Measurements from ENCODE around the gene MECR.

The MECR gene, protein sequence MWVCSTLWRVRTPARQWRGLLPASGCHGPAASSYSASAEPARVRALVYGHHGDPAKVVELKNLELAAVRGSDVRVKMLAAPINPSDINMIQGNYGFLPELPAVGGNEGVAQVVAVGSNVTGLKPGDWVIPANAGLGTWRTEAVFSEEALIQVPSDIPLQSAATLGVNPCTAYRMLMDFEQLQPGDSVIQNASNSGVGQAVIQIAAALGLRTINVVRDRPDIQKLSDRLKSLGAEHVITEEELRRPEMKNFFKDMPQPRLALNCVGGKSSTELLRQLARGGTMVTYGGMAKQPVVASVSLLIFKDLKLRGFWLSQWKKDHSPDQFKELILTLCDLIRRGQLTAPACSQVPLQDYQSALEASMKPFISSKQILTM

DNA sequence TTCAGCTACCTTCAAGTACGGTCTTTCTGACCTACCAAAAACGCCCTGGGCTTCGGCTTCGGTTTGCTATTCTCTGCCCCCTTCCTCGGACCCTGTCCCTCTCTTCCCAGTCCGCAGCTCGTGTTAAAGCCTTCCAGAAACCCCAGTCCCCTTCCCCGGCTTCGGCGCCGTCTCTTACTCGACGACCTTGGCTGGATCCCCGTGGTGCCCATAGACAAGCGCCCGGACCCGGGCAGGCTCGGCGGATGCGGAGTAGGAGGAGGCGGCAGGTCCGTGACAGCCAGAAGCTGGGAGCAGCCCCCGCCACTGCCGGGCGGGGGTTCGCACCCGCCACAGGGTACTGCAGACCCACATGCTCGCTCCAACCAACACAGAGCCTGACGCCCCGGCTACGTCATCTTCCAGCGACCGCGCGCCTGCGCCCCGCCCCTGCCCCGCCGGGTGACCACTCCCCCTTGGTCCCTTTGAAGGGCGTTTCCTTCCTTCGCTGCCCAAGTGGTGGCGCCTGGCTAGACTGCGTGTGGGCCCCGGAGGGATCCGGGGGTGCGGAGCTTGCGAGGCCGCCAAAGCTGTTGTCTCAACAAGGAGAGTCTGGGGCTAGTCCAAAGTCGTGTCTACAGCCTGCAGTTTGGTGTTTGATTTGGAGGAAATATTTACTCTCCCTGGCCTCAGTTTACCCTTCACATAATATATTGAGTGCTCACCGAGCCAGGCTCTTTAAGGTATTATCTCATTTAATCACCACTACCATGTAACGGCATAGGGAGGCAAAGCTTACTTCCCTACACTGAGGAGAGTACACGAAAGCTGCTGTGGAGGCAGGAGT is at the start of gene MECR:
TSS of gene MECR (minus strand) at position 382 of the 826 bp plus-strand sequence. CDS start at position 354, 28 bp downstream.
- DNase-seq, result peak; percentile 96

DNA sequence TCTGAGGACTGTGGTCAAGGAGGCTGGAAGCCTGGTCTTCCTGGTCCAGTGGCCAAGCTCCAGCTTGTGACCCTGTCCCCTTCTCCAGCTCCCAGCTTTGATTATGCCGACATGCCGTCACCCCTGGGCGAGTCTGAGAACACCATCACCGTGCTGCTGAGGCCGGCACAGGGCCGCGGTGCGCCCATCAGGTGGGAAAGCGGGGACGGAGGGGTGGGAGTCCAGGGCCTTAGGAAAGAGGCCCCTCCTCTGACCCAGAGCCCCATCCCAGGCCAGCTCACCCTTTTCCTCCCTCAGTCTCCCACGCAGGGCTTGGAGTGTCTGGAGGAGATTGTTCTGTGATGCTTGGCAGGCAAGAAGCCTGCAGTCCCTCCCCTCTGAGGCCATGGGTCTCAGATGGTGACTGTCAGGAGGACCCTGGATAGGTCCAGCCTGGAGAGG is 49.2 kb upstream of the MECR start:
- no peak for DNase-seq

DNA sequence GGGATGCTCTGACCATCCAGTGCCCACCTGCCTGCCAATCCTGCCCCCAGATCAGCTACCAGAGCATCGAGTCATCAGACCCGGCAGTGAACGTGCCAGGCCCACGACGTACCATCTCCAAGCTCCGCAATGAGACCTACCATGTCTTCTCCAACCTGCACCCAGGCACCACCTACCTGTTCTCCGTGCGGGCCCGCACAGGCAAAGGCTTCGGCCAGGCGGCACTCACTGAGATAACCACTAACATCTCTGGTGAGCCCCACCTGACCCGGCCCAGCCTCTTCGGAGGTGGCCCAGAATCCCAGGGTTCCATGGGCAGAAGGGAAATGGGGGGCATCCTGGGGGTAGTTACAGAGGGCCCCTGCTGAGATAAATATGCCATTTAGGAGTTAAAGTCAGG is 48.7 kb upstream of the MECR start:
- no peak for DNase-seq

DNA sequence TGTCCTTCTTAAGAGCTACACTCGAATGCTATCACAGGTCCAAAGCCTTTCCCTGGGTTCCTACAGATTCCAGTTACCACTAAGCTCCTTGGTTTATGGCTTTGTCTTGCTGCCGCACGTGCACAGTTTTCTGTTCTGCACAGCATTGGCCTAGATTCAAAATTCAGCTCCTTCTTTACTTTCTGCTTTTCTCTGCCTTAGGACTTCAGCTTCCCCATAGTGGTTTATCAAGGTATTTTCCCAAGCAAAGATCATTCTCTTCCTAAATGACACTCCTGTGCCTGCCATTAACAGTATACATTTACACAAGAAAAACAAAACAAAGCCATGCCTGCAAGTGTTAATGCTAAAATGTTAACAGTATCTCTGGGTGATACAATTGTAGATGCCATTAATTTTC is 47.4 kb upstream of the MECR start:
- no peak for DNase-seq

DNA sequence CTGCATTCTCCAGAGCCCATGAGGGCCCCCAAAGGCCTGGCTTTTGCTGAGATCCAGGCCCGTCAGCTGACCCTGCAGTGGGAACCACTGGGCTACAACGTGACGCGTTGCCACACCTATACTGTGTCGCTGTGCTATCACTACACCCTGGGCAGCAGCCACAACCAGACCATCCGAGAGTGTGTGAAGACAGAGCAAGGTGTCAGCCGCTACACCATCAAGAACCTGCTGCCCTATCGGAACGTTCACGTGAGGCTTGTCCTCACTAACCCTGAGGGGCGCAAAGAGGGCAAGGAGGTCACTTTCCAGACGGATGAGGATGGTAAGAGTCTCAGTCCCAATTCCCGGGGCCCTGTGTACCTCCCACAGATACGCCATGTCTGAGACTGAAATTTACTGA is 44.7 kb upstream of the MECR start:
- no peak for DNase-seq

DNA sequence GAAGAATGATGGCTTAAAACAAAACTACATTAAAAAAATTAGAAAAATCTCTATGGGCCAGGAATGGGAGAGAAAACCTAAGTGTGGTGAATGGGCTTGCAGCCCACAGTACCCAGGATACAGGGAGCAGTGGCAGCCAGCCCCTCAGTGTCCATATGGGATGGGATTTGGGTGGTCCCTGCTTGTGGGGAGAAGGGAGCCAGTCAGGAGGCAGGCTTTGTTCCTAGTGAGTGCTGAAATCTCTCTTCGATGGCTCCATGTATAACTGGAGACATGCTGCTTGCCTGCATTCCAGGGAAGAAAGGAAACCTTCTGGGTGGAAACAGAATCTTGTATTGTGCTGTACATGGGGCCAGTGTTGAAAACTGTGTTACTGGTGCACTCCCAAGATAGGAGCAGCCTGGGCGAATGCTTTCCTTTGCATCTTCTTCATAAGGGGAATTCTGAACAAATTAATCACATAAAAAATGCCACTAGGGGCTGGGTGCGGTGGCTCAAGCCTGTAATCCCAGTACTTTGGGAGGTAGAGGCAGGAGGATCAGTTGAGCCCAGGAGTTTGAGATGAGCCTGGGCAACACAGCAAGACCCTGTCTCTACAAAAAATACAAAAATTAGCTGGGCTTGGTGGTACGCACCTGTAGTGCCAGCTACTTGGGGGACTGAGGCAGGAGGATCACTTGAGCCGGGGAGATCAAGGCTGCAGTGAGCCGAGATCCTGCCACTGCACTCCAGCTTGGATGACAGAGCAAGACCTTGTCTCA is 41.6 kb upstream of the MECR start:
- no peak for DNase-seq

DNA sequence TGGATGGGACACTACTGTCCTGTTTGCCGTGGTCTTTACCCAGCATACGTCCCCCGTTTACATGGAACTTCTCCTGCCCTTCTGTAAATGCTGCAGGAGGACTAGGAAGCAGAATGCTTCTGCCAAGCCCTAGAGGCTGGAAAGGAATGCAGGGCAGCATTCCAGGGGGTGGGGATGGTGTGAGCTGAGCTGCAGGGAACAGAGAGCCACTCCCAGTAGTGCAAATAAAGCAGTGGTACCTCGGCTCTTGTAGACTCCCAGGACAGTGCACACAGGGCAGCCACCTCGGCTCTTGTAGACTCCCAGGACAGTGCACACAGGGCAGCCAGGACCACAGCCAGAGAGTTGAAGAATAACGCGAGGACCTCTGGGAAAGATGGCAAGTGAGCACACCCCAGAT is 41.0 kb upstream of the MECR start:
- no peak for DNase-seq

DNA sequence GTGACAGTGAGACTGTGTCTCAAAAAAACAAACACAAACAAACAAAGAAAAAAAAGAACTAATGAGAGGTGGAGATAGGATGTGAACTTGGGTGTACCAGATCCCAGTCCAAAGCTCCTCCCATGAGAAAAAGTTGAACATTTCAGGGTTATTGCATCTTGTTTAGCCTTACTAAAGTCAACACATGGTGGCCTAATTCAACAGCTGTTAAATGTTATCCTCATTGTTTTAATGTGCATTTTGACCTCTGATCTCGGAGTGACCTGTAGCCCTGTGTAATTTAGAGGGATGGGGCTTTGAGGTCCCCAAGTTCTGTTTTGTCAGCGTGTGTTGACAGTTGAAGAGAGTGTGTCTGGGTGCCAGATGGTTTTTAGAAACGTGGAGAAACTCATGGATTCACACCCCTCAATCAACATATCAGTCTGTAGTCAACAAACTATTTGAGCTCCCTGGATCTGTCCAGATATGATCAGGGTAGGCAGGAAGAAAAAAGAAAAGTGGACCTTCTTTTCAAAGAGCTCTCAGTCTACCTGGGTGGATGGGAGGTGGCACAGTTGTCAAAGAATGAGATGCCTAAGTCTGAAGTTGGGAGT is 40.3 kb upstream of the MECR start:
- DNase-seq, result no peak

DNA sequence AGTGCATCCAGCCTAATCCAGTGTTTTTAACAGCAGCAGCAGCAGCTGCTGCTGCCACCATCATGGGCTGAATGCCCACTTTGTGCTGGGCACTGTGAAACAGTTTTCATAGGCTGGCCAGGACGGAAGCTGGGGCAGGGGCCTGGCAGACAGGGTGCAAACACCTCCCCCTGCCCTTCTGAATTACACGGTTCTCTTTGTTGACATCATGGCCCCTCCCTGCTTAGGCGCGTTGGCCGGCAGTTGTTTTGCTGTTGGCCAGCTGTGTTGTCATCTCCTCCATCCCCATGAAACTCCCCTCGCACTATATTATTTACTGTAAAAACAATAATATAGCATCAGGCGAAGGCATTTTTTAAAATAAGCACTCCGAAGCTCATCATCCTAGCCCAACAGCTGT is 38.6 kb upstream of the MECR start:
- no peak for DNase-seq

DNA sequence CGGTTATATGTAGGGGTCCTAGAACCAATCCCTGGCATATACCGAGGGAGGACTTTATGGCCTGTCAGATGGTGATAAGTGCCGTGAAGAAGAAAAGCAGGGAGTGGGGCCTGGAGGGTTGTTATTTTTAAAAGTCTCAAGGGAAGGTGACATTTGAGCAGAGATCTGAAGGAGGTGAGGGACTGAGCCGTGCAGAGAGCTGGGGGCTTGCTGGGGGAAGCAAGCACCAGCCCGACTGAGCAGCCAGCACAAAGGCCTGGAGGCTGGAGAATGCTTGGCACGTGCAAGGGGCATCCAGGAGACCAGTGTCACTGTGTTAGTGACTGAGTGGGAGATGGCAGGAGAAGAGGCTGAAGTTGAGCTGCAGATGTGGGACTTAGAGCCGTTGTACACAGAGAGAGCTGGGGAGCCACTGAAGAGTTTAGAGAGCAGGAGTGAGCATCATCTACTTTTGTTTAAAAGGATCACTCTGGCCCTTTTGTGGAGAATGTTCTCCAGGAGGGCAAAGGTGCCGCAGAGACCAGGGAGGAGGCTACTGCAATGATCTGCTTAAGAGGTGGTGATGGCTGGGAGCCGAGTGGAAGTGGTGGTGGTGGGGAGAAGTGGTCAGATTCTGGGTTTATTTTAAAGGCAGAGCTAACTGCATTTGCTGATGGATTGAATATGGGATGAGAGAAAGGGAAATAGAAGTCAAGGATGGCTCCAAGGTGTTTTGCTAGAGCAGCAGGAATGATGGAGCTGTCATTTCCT is 36.8 kb upstream of the MECR start:
- DNase-seq, result no peak

DNA sequence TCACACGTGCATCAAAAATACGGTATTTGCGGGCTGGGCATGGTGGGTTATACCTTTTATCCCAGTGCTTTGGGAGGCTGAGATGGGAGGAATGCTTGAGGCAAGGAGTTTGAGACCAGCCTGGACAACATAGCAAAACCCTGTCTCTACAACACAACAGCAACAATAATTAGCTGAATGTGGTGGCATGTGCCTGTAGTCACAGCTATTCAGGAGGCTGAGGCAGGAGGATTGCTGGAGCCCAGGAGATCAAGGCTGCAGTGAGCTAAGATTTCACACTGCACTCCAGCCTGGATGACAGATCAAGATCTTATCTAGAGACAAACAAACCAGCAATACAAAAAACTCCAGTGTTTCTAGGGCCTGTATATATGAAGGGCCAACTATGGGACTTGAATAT is 36.2 kb upstream of the MECR start:
- no peak for DNase-seq

DNA sequence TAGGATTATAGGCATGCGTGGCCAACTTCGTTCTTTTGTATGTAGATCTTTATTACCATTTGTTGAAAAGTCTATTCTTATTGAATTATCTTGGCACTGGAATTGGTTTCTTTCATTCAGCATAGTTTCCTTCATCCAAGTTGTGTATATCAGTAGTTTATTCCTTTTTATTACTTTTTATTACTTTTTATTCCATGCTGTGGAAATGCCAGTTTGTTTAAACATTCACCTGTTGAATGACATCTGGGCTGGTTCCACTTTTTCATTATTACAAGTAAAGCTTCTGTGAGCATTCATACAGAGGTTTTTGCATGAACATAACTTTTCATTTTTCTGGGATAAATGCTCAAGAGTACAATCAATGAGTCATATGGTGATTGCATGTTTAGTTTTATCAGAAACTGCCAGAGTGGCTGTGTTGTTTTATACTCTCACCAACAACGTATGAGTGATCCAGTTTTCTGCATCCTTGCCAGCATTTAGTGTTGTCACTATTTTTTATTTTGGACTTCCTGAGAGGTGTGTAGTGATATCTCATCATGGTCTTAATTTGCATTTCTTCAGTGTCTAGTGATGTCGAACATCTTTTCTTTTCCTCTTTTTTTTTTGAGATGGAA is 34.1 kb upstream of the MECR start:
- no peak for DNase-seq

DNA sequence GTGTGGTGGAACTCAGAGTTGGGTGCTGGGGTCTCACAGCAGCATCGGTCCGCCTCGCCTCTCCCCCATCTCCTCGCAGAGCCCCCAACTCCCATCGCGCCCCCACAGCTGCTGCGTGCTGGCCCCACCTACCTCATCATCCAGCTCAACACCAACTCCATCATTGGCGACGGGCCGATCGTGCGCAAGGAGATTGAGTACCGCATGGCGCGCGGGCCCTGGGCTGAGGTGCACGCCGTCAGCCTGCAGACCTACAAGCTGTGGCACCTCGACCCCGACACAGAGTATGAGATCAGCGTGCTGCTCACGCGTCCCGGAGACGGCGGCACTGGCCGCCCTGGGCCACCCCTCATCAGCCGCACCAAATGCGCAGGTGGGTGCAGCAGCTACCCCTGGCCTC is 29.8 kb upstream of the MECR start:
- no peak for DNase-seq

DNA sequence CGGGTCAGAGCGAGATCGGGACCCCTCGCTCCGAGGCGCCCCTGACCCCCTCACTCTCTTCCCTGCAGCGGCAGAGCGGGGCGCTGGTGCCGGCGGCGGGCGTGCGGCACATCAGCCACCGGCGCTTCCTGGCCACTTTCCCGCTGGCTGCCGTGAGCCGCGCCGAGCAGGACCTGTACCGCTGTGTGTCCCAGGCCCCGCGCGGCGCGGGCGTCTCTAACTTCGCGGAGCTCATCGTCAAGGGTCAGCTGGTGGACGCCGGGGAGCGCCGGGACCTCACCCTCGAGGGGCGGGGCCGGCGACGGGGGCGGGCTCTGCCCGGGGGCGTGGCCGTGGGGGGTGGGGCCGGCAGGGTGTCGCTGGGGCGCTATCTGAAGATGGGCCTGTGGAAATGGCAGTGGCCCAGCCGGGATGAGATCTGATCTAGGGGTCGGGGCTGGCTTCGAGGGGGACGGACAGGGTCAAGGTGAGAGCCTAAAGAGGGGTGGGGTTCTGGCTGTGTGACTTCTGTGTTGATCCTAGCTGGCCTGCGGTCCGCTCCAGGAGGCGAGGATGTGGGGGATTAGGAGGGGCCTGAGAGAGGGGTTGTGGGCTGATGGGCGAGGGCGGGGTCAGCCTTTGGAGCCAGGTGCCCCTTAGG is 29.2 kb upstream of the MECR start:
- peak; percentile 32 for DNase-seq

DNA sequence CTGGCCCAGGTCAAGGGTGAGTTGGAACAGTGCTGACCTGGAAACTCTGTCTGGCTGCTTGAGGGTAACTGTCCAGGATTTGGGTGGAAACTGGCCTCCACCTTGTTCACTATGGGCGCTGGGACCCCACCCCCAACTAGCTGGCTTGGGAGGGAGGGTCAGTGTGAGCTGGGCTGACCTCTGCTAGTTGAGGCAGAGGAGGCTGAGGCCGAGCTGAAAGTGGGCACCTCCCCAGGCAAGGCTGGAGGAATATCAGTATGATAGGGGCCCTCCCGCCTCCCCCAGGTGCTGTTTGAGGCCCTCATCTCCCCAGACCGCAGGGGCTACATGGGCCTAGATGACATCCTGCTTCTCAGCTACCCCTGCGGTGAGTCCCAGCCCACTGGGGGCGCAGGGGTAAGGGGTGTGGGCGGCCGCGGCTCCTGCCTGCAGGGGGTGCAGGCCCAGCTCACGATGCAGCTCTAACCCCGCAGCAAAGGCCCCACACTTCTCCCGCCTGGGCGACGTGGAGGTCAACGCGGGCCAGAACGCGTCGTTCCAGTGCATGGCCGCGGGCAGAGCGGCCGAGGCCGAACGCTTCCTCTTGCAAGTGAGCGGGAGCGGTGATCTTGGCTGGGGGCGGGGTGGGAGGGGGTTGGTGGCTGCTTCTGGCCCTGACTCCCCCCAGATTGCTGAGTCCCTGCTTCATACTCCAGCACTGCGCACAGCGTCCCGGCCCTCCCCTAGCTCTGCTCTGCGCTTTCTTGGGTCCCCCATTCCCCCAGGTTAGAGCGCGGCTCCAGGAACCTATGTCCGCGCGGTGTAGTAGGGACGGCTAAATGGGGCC is 28.5 kb upstream of the MECR start:
- no peak for DNase-seq

DNA sequence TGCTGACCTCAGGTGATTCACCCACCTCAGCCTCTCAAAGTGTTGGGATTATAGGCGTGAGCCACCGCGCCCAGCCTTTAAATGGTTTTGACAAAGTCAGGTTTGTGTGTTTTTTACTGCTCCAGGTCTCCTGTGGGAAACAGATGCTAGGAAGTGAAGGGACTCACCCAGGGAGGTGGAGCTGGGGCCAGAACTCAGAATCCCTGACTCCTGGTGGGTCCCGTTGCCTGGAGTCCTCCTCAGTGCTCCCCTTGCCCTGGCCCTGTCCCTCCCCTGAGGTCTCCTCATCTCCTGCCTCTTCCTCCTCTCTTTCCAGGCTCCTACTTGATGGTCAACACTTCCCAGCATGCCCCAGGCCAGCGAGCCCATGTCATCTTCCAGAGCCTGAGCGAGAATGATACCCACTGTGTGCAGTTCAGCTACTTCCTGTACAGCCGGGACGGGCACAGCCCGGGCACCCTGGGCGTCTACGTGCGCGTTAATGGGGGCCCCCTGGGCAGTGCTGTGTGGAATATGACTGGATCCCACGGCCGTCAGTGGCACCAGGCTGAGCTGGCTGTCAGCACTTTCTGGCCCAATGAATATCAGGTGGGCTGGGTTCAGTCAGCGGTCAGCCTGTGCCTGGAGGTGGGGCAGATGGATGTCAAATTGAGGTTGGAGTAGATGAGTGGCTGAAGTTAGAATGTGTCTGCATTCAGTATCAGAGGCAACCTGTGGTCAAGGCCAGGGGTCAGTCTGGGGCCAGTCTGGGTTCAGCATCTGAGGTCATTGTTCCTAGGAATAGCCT is 27.6 kb upstream of the MECR start:
- no peak for DNase-seq

DNA sequence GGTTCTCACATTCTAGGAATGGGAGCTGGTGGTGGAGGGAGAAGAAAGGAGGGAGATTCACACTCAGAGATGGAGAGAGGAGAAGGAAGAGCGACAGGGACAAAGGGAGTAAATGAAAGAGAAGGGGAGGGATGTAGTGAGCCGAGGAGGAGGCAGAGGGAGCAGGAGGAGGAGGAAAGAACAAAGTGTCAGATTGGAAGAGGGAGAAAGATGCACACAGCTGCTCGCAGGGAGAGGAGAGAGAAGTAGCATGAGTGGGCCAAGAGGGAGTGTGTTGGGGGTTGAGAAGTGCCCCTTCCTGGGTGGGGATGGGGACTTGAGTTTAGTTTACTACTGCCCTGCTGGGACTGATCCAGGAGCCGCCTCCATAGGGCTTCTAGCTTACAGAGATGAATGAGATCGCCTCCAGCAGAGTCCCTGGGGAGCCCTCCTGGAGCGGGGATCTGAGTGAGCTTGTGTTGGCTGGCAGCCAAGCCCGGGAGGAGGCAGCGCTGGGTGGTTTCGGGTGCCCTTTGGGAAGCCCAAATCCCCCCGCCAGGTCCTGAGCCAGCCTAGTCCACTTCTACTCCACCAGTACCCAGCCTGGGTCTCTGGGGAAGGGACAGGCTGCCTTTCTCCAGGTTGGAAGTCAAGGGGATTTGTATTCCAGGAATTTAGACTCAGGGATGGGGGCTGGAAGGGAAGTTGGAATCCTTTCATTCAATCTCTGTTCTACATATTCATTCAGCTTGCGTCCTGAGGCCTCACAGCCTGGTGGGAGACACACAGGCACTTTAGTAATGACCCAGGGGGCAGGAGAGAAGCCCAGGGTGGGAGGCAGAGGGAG is 26.5 kb upstream of the MECR start:
- no peak for DNase-seq

DNA sequence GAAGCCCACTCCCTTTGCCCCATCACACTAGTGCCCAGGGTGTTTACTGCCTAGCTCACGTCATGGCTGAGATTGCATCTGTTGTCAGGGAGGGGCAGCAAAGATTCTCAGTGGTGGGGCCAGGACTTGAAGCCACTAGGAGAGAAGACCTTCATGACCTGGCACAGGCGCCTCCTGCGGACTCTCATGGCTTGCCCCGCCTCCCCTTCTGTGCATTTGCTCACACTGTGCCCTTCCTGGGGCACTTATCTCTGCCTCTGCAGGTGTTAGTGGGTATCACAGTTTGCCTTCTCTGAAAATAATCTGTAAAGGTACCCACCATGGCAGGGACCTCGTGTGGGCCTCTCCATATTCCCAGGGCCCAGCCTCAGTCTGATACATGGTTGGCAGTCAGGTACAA is 25.7 kb upstream of the MECR start:
- DNase-seq, result no peak
